ENCODE measurements around the gene BUD23.

- no peak for TF ChIP-seq CTCF (IDR thresholded peaks at IDR 0.05)
- no peak for TF ChIP-seq EP300 (IDR thresholded peaks at IDR 0.05)
Observed at GRCh38 chr7:73712773-73713172, 29.4 kb downstream of the BUD23 start.

Measured in upper lobe of left lung (tissue), 4 donors.